Neuronal stem cell (in vitro differentiated cells): ENCODE measurements around the gene DNAAF1.
"Not testable (repeated sequence)": the region's sequence is repeated elsewhere in the genome, so short reads cannot be mapped to it uniquely, and the experiment has no call there.

ENCODE experiments used
- DNase-seq: peaks from one replicate; pipeline ENCODE4 v3.0.0-alpha.2; 2013; ENCODE audit warnings: low spot score
- H2AFZ ChIP-seq: one replicate; pipeline ENCODE4 v1.6.1; 2013; ENCODE audit warnings: mild to moderate bottlenecking, low read length, inconsistent platforms
- H2AK5ac ChIP-seq: 2 replicates; pipeline ENCODE4 v1.6.1; 2013; ENCODE audit warnings: low read depth, mild to moderate bottlenecking, inconsistent platforms, low read length, moderate library complexity, mixed read lengths
- H2BK120ac ChIP-seq: 2 replicates; pipeline ENCODE4 v1.6.1; 2013; ENCODE audit warnings: low read depth, mild to moderate bottlenecking, inconsistent platforms, low read length, moderate library complexity, mixed read lengths
- H2BK12ac ChIP-seq: one replicate; pipeline ENCODE4 v1.6.1; 2013; ENCODE audit warnings: low read length, inconsistent platforms
- H2BK15ac ChIP-seq: 2 replicates; pipeline ENCODE4 v1.6.1; 2013; ENCODE audit warnings: mild to moderate bottlenecking, low read length, inconsistent platforms, mixed read lengths
- H2BK5ac ChIP-seq: one replicate; pipeline ENCODE4 v1.6.1; 2013; ENCODE audit warnings: inconsistent platforms, mild to moderate bottlenecking, low read length, moderate library complexity
- H3K14ac ChIP-seq: one replicate; pipeline ENCODE4 v1.6.1; 2013; ENCODE audit warnings: low read length, inconsistent platforms
- H3K18ac ChIP-seq: 2 replicates; pipeline ENCODE4 v1.6.1; 2013; ENCODE audit warnings: low read length, inconsistent platforms
- H3K23ac ChIP-seq: 2 replicates; pipeline ENCODE4 v1.6.1; 2013; ENCODE audit warnings: low read depth, mild to moderate bottlenecking, mixed read lengths, low read length, inconsistent platforms; ENCODE audit not compliant: poor library complexity
- H3K27ac ChIP-seq: replicated peaks from 3 replicates; pipeline ENCODE4 v1.5.1; 2013; ENCODE audit warnings: low read length, inconsistent platforms
- H3K27me3 ChIP-seq, 3 experiments: 2 replicates each; pipeline ENCODE4 v1.6.1; 2013; ENCODE audit warnings: low read length in 3 of 3, mild to moderate bottlenecking in 2 of 3, inconsistent platforms in 1 of 3, low read depth in 1 of 3, mixed read lengths in 1 of 3, moderate library complexity in 1 of 3; ENCODE audit not compliant: control insufficient read depth in 3 of 3, insufficient read depth in 3 of 3
- H3K36me3 ChIP-seq, 2 donors: replicated peaks in 1 of 2; 2 replicates each; pipeline ENCODE4 v1.6.1; 2013; ENCODE audit warnings: low read length in 2 of 2; ENCODE audit not compliant: control insufficient read depth in 2 of 2, insufficient read depth in 2 of 2
- H3K4ac ChIP-seq: 2 replicates; pipeline ENCODE4 v1.6.1; 2013; ENCODE audit warnings: inconsistent platforms, mild to moderate bottlenecking, low read length, moderate library complexity
- H3K4me1 ChIP-seq, 2 donors: 1 replicate in 1 of 2; 2 replicates in 1 of 2; pipeline ENCODE4 v1.6.1; 2013; ENCODE audit warnings: low read length in 2 of 2, low read depth in 1 of 2; ENCODE audit not compliant: control insufficient read depth in 2 of 2, insufficient read depth in 1 of 2
- H3K4me2 ChIP-seq: one replicate; pipeline ENCODE4 v1.6.1; 2013; ENCODE audit warnings: mild to moderate bottlenecking, low read length, inconsistent platforms; ENCODE audit not compliant: insufficient read depth, poor library complexity, severe bottlenecking
- H3K4me3 ChIP-seq, 2 donors: 2 replicates each; pipeline ENCODE4 v1.5.1; 2013; ENCODE audit warnings: low read length in 2 of 2, mild to moderate bottlenecking in 2 of 2, inconsistent platforms in 1 of 2, moderate library complexity in 1 of 2
- H3K79me1 ChIP-seq: one replicate; pipeline ENCODE4 v1.6.1; 2013; ENCODE audit warnings: low read depth, mild to moderate bottlenecking, inconsistent platforms, low read length, moderate library complexity
- H3K9ac ChIP-seq: one replicate; pipeline ENCODE4 v1.6.1; 2013; ENCODE audit warnings: mild to moderate bottlenecking, low read depth, low read length, inconsistent platforms; ENCODE audit not compliant: poor library complexity
- H3K9me3 ChIP-seq, 2 donors: replicated peaks in 1 of 2; 2 replicates each; pipeline versions ENCODE3 to v1.6.1; 2013; ENCODE audit warnings: low read length in 2 of 2, mild to moderate bottlenecking in 2 of 2, inconsistent platforms in 1 of 2, low read depth in 1 of 2, mixed read lengths in 1 of 2, moderate library complexity in 1 of 2; ENCODE audit not compliant: control insufficient read depth in 2 of 2, insufficient read depth in 1 of 2
- H4K8ac ChIP-seq: one replicate; pipeline ENCODE4 v1.6.1; 2013; ENCODE audit warnings: low read depth, mild to moderate bottlenecking, inconsistent platforms, low read length, moderate library complexity
- H4K91ac ChIP-seq: one replicate; pipeline ENCODE4 v1.6.1; 2013; ENCODE audit warnings: low read length, low read depth, mild to moderate bottlenecking, inconsistent platforms; ENCODE audit not compliant: poor library complexity
- WGBS, 2 donors: extraction: QIAGEN DNeasy Blood & Tissue Kit; methylation state at CpG; one replicate each; pipeline ENCODE4 v1.1.7; 2013; ENCODE audit warnings: missing lambda C conversion rate in 2 of 2, mixed read lengths in 1 of 2; ENCODE audit not compliant: insufficient read length in 2 of 2, insufficient replicate concordance in 1 of 2; ENCODE audit errors: extremely low coverage in 2 of 2; 5-methylcytosine and 5-hydroxymethylcytosine counted together

Gene DNAAF1

DNA sequence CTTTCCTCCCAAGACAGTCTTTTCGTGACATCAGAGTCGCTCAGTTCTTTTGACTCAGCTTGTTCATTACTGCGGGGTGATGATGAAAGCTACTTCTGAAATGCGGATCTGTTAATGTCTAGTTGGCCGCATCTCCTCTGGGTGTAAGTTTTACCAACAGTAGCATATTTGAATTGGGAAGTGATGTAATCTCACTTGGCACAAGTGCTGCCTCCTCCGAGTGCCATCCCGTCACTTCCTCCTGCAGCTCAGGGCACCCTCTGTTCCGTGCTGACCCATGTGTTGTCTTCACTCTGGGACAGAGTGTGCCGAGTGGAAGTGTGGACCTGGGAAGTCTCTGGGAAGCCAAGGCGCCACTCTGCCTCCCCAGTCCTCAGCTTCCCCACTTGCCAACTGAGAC is 54.8 kb downstream of the DNAAF1 start:
- Histone ChIP-seq H3K4me3 (no peak overlapping the region), H3K23ac (no peak overlapping the region), H3K4ac (no peak overlapping the region), H3K18ac (no peak overlapping the region), H3K36me3 (no peaks in the 10 kb centered on the region), H3K9ac (no peak overlapping the region), H3K4me1 (no peaks in the 10 kb centered on the region), H2AK5ac (no peak overlapping the region), H3K9me3 (no peaks in the 10 kb centered on the region), H3K27me3 (peaks cover 0 to 46% (median 0%) of the 10 kb centered on the region in 3 experiments), H3K27ac (no peak overlapping the region), H4K91ac (no peak overlapping the region), H4K8ac (no peak overlapping the region), H3K14ac (no peak overlapping the region), H2BK15ac (no peak overlapping the region), H2BK120ac (no peak overlapping the region), H3K4me2 (no peak overlapping the region), H3K79me1 (no peaks in the 10 kb centered on the region), H2BK5ac (no peak overlapping the region), H2AFZ (no peak overlapping the region), H2BK12ac (no peak overlapping the region)
- WGBS, 2 donors = no CpG with 5 or more reads among the region's 10 CpGs
- DNase-seq = no peak

DNA sequence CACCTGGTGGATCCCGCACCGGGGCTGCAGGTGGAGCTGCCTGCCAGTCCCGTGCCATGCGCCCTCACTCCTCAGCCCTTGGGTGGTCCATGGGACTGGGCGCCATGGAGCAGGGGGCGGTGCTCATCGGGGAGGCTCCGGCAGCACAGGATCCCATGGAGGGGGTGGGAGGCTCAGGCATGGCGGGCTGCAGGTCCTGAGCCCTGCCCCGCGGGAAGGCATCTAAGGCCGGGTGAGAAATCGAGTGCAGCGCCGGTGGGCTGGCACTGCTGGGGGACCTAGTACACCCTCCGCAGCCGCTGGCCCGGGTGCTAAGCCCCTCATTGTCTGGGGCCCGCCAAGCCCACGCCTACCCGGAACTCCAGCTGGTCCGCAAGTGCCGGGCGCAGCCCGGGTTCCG is 59.4 kb downstream of the DNAAF1 start:
- not testable (repeated sequence) for H3K4ac ChIP-seq, H3K27ac ChIP-seq, H2BK5ac ChIP-seq, H4K91ac ChIP-seq, H3K4me2 ChIP-seq, H3K36me3 ChIP-seq, H2BK12ac ChIP-seq, H3K79me1 ChIP-seq, H3K4me1 ChIP-seq, H3K18ac ChIP-seq, H2AK5ac ChIP-seq, H4K8ac ChIP-seq, H3K14ac ChIP-seq, H3K9ac ChIP-seq, DNase-seq, H3K4me3 ChIP-seq, H3K9me3 ChIP-seq, H2BK120ac ChIP-seq, H2BK15ac ChIP-seq, H3K23ac ChIP-seq, H2AFZ ChIP-seq
- no CpG with 5 or more reads among the region's 26 CpGs for WGBS, 2 donors
- H3K27me3 ChIP-seq = peaks cover 0 to 34% (median 0%) of the 10 kb centered on the region in 3 experiments

DNA sequence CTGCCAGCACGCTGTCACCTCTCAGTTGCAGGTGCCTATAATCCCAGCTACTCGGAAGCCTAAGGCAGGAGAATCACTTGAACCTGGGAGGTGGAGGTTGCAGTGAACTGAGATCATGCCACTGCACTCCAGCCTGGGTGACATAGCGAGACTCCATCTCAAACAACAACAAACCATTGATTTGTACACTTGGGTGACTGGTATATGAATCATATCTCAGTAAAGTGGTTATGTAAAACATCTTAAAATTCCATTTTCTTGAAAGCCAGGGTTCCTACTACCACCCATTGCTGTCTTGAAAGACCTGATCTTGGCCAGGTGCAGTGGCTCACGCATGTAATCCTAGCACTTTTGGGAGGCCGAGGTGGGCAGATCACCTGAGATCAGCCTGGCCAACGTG is 60.0 kb downstream of the DNAAF1 start:
- H3K9me3 ChIP-seq, H2BK5ac ChIP-seq, DNase-seq, H4K8ac ChIP-seq, H3K79me1 ChIP-seq, H3K4ac ChIP-seq, H2AFZ ChIP-seq, H3K4me1 ChIP-seq, H3K18ac ChIP-seq, H2BK15ac ChIP-seq, H4K91ac ChIP-seq, H3K36me3 ChIP-seq, H3K4me2 ChIP-seq, H3K27ac ChIP-seq, H3K23ac ChIP-seq, H3K9ac ChIP-seq, H3K4me3 ChIP-seq, H3K14ac ChIP-seq, H2BK12ac ChIP-seq, H2BK120ac ChIP-seq, H2AK5ac ChIP-seq: not testable (repeated sequence)
- WGBS, 2 donors = no CpG with 5 or more reads among the region's 6 CpGs
- peaks cover 0 to 29% (median 0%) of the 10 kb centered on the region in 3 experiments for H3K27me3 ChIP-seq

DNA sequence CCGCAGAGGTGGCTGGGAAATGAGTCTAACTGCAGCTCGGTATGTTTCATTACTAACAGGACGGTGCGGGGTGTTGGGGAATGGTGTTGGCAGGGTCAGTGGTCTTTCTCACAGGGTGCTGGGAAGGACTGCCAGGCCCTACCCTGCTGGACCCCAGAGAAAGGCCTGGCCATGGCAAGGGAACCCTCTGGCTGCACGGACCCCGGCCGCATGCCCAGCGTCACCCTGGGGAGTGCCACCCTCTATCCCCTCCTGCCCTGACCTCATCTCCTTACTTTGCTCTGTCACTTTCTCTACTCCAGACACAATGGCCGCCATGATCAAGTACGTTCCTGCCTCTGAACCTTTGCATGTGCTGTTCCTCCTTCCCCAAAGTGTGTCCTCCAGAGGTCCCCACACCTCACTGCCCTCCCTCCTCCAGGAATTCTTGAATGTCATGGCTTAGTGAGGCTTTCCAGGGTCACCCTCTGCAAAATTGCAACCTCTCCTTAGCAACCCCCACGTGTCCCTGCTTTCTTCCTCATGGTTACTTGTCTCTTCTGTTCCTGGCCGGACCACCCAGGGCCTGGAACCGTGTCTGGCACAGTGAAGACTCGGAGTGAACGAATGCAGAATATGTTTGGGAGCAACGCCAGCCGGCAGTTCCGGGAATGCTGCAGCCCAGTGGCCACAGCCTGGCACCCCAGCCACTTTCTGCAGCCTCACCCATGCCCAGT is 61.0 kb downstream of the DNAAF1 start:
- Histone ChIP-seq H2BK15ac (no peak overlapping the region), H3K14ac (no peak overlapping the region), H3K27me3 (peaks cover 0 to 25% (median 0%) of the 10 kb centered on the region in 3 experiments), H4K91ac (no peak overlapping the region), H3K9ac (no peak overlapping the region), H3K18ac (no peak overlapping the region), H3K23ac (peak overlapping the region; percentile 8), H2BK5ac (no peak overlapping the region), H3K4me2 (no peak overlapping the region), H3K79me1 (no peaks in the 10 kb centered on the region), H3K4ac (no peak overlapping the region), H4K8ac (no peak overlapping the region), H2AK5ac (no peak overlapping the region), H2BK12ac (no peak overlapping the region), H3K36me3 (no peaks in the 10 kb centered on the region), H2BK120ac (no peak overlapping the region), H2AFZ (no peak overlapping the region), H3K4me1 (peaks cover 0 to 4% of the 10 kb centered on the region in 2 donors), H3K9me3 (no peaks in the 10 kb centered on the region), H3K4me3 (no peak overlapping the region), H3K27ac (no peak overlapping the region)
- DNase-seq = no peak
- WGBS, 2 donors = no CpG with 5 or more reads among the region's 18 CpGs
